Cardiac muscle cell (in vitro differentiated cells and primary cell): Measurements from ENCODE around the gene AIFM3. TPM values are rescaled to one million over a fixed set of nuclear protein-coding genes. Genes with fewer than 3 reads are reported as not detected.
"Not testable (repeated sequence)": the region's sequence is repeated elsewhere in the genome, so short reads cannot be mapped to it uniquely, and the experiment has no call there.

Source experiments
- DNase-seq, 2 donors: peaks; one replicate each; pipeline versions ENCODE4 v3.0.0 to v3.0.0-alpha.2; 2010 to 2017; ENCODE audit warnings: low read depth in 1 of 2, low spot score in 1 of 2
- H3K27ac ChIP-seq: fragments of 200-600 bp; sonication (generic); 2 replicates; pipeline ENCODE4 v1.5.1; 2016
- H3K27me3 ChIP-seq: fragments of 200-600 bp; sonication (generic); 2 replicates; pipeline ENCODE4 v1.6.0; 2016; ENCODE audit warnings: control low read depth
- H3K36me3 ChIP-seq: fragments of 200-600 bp; sonication (generic); 2 replicates; pipeline ENCODE4 v1.5.1; 2016; ENCODE audit warnings: control low read depth
- H3K4me1 ChIP-seq: fragments of 200-600 bp; sonication (generic); 2 replicates; pipeline ENCODE4 v1.8.1; 2017; ENCODE audit warnings: low read depth, mild to moderate bottlenecking, mixed run types
- H3K4me3 ChIP-seq: fragments of 200-600 bp; sonication (generic); 2 replicates; pipeline ENCODE4 v1.5.1; 2016; ENCODE audit warnings: mild to moderate bottlenecking
- H3K9me3 ChIP-seq: fragments of 200-600 bp; sonication (generic); 2 replicates; pipeline ENCODE4 v1.5.1; 2017; ENCODE audit warnings: low read depth, mild to moderate bottlenecking, control low read depth
- CTCF ChIP-seq: IDR thresholded peaks from 2 replicates; pipeline ENCODE4 v1.5.1; 2012; ENCODE audit warnings: low read depth, mild to moderate bottlenecking, low read length
- polyA plus RNA-seq: library from polyadenylated mRNA; unstranded; fragments of >200 nt; fragmentation: Nextera tagmentation; extraction: Ambion mirVana; gene quantifications from 2 replicates; pipeline ENCODE4 v1.2.1, GENCODE V29; 2016
- total RNA-seq: library from RNA; depleted of rRNA; stranded (reverse); fragments of >200 nt; gene quantifications from 2 replicates; pipeline ENCODE4 v1.2.3, GENCODE V29; 2016

The AIFM3 gene
- total and polyA plus RNA-seq, 2 experiments from 2014 or later = 0.67 to 4.8 TPM

GRCh38 chr22:20999350-21000206, 32.5 kb downstream of the AIFM3 start:
- Histone ChIP-seq H3K27me3 (no peaks in the 10 kb centered on the region), H3K4me3 (no peak overlapping the region), H3K27ac (no peak overlapping the region), H3K36me3 (peaks cover 10% of the 10 kb centered on the region), H3K9me3 (no peaks in the 10 kb centered on the region), H3K4me1 (peaks cover 19% of the 10 kb centered on the region)
- no peak for DNase-seq
- no peak for TF ChIP-seq CTCF

GRCh38 chr22:21000207-21000986, 33.3 kb downstream of the AIFM3 start:
- Histone ChIP-seq H3K27me3 (no peaks in the 10 kb centered on the region), H3K9me3 (no peaks in the 10 kb centered on the region), H3K4me3 (peak overlapping the region; percentile 74), H3K27ac (peak overlapping the region; percentile 95), H3K36me3 (peaks cover 10% of the 10 kb centered on the region), H3K4me1 (peaks cover 19% of the 10 kb centered on the region)
- no peak for TF ChIP-seq CTCF
- DNase-seq = peak in 1 of 2 donors; percentile 16

DNA sequence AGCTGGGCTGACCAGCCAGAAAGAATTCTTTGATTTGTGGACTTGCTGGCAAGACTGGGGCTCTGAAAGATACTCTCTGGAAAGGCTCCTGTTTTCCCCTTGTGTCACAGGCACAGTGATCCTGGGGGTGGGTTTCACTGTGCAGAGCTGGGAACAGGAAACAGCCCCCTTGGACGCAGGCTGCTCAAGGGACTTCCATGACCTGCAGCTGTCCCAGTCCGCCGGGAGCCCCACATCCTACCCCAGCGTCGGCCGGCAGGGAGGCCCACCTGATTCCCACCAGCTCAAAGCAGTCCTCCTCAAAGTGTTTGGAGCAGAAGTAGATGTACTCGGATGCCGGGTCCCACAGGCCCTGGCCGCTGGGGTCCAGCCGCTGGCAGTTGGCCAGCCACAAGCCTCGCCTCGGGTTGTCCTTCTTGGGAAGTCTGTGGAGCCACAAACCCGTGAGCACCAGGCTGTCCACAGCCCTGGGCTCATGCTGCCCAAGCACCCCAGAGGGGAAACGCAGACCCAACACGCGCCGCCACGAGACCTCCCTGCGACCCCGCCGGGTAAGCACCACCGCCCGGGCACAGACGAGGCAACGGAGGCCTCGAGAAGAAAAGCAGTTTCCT, 34.0 kb downstream of the AIFM3 start:
- Histone ChIP-seq H3K36me3 (peaks cover 4% of the 10 kb centered on the region), H3K9me3 (no peaks in the 10 kb centered on the region), H3K4me1 (peaks cover 19% of the 10 kb centered on the region), H3K27ac (peak overlapping the region; percentile 95), H3K27me3 (no peaks in the 10 kb centered on the region), H3K4me3 (peak overlapping the region; percentile 74)
- TF ChIP-seq CTCF = no peak
- no peak for DNase-seq

DNA sequence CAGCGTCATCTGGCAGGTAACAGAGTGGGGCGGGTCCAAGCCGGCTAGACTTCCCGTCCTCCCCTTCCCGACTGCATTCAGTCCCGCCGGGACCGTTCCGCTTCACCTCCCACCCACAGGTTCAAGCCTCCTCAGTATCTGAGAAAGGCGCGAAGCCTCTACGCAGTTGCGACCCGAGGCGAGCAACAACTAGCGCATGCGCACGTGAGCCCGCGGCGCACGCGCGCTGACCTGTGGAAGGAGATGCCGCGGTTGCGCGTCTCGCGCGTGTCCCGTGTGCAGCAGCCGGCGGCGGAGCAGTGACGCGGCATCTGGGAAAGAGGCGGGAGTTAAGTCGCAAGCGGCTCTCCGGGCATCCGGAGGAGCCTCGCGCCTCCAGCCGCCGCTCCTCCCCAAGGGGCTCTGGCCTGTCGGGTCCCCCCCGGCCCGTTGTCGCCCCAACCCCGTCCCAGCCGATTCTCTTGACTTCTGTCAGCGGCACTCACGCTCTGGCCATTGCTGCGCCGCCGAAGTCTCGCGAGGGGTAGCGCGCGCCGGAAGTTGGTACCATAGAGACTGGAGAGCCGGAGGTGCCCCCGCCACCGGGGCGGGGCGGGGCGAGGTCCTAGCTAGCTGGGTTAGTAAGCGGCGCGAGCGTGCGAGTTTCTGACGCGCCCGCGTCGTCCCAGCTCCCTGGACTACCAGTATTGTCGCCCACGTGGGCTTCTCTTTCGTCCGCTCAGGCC, 34.7 kb downstream of the AIFM3 start, which contains the start of gene THAP7:
THAP7 (minus strand) TSS at position 518 of the 725 bp plus-strand sequence; CDS start at position 311, 207 bp downstream.
- no peaks in the 10 kb centered on the region for H3K9me3 ChIP-seq
- peak; percentile 96 to 97 for DNase-seq
- H3K4me1 ChIP-seq = peaks cover 19% of the 10 kb centered on the region
- H3K27ac ChIP-seq = peak within 1 kb of the TSS; percentile 95
- H3K4me3 ChIP-seq = peak within 1 kb of the TSS; percentile 74
- no peaks in the 10 kb centered on the region for H3K27me3 ChIP-seq
- H3K36me3 ChIP-seq = peaks cover 4% of the 10 kb centered on the region
- no peak for TF ChIP-seq CTCF

DNA sequence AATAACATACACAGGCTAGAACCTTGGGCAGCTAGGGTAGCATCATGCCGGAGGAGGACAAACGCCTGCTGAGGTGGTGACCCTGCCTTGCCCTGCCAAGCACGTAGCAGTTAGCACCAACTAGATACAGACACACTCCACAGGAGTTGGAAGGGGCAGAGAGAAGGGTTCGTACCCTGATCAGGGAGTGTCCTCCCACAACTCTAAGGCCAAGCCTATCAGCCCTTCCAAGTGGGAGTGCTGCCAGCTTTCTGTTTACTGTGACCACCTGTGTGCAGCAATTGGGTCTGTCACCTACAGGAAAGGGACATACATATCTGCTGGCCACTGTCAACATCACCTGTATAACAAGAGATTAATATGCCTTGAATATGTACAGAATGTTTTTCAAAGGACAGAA, 36.7 kb downstream of the AIFM3 start:
- H3K27me3 ChIP-seq = no peaks in the 10 kb centered on the region
- no peak for TF ChIP-seq CTCF
- H3K4me3 ChIP-seq = no peak overlapping the region
- no peaks in the 10 kb centered on the region for H3K9me3 ChIP-seq
- H3K4me1 ChIP-seq = peaks cover 19% of the 10 kb centered on the region
- no peak overlapping the region for H3K27ac ChIP-seq
- peaks cover 4% of the 10 kb centered on the region for H3K36me3 ChIP-seq
- no peak for DNase-seq

- not testable (repeated sequence) for DNase-seq, H3K27ac ChIP-seq, H3K4me1 ChIP-seq, H3K27me3 ChIP-seq, H3K4me3 ChIP-seq, H3K36me3 ChIP-seq, H3K9me3 ChIP-seq
Observed at GRCh38 chr22:21009208-21009607, 42.2 kb downstream of the AIFM3 start.
